ENCODE measurements around the gene BECN2. TPM values are rescaled to one million over a fixed set of nuclear protein-coding genes. Genes with fewer than 3 reads are reported as not detected.

BECN2 gene
- not detected in 2 replicates for total RNA-seq (2021)
- long read RNA-seq: 0 reads

GRCh38 chr1:241957692-241958494 is at the start of gene BECN2:
BECN2 (plus strand) TSS chr1:241957767; CDS start chr1:241957767, 0 bp downstream.
- no peak within 1 kb of the TSS for H2BK12ac ChIP-seq (ENCODE audit: insufficient read length, low read depth, low read length)
- peak; percentile 36 for DNase-seq
- no peak within 1 kb of the TSS for H2BK5ac ChIP-seq (ENCODE audit: insufficient read length, low read length)
- H3K23ac ChIP-seq (ENCODE audit: insufficient read length, low read depth, low read length): no peak within 1 kb of the TSS
- no peak within 1 kb of the TSS for H2BK120ac ChIP-seq (ENCODE audit: low read depth, low read length, poor library complexity, severe bottlenecking)
- H4K5ac ChIP-seq (ENCODE audit: insufficient read length, low read depth, low read length): no peak within 1 kb of the TSS
- no peak within 1 kb of the TSS for H3K4ac ChIP-seq (ENCODE audit: low read depth, low read length)
- H3K4me3 Mint-ChIP-seq: no peak within 1 kb of the TSS
- no peak within 1 kb of the TSS for H3K9ac ChIP-seq (ENCODE audit: extremely low read depth, insufficient read length, low read length)
- no CpG with 5 or more reads among the region's 33 CpGs for WGBS (ENCODE audit: extremely low coverage, insufficient read length, low lambda C conversion rate)
- no peaks in the 10 kb centered on the region for H3K4me1 ChIP-seq (ENCODE audit: insufficient read depth, low read length)
- H3K36me3 Mint-ChIP-seq (ENCODE audit: insufficient read depth in 1 of 3, low read depth in 3 of 3): no peaks in the 10 kb centered on the region
- no peak within 1 kb of the TSS for H2BK20ac ChIP-seq (ENCODE audit: low read depth, low read length, poor library complexity, severe bottlenecking)
- H3K9me3 Mint-ChIP-seq: no peaks in the 10 kb centered on the region
- H3K14ac ChIP-seq (ENCODE audit: insufficient read depth, low read length): no peak within 1 kb of the TSS
- H2AFZ ChIP-seq (ENCODE audit: low read length): no peak within 1 kb of the TSS
- H3K79me1 ChIP-seq (ENCODE audit: insufficient read depth, low read depth, low read length, poor library complexity, severe bottlenecking): no peaks in the 10 kb centered on the region
- no peak within 1 kb of the TSS for H3K56ac ChIP-seq (ENCODE audit: insufficient read length, low read depth, low read length)
- H3K27me3 Mint-ChIP-seq (ENCODE audit: low read depth): no peaks in the 10 kb centered on the region
- no peak within 1 kb of the TSS for H4K91ac ChIP-seq (ENCODE audit: insufficient read length, low read depth, low read length)
- no peak within 1 kb of the TSS for H3T11ph ChIP-seq (ENCODE audit: low read length)
- no peak within 1 kb of the TSS for H3K27ac ChIP-seq (ENCODE audit: insufficient read length, low read depth, low read length)
- H3K27ac Mint-ChIP-seq: no peak within 1 kb of the TSS
- H2AK5ac ChIP-seq (ENCODE audit: insufficient read length, low read length): no peak within 1 kb of the TSS
- H3K27me3 ChIP-seq (ENCODE audit: insufficient read depth, low read length): no peaks in the 10 kb centered on the region
- no peak within 1 kb of the TSS for H2BK15ac ChIP-seq (ENCODE audit: low read depth, low read length)
- H4K8ac ChIP-seq (replicated peaks; ENCODE audit: insufficient read length, low read depth, low read length): no peak within 1 kb of the TSS
- no peaks in the 10 kb centered on the region for H3K9me3 ChIP-seq (ENCODE audit: control insufficient read depth, low read depth, low read length)
- H3K4me2 ChIP-seq (ENCODE audit: insufficient read depth, insufficient read length, low read length): no peak within 1 kb of the TSS
- H3K18ac ChIP-seq (ENCODE audit: insufficient read length, low read depth, low read length): no peak within 1 kb of the TSS
- H3K4me1 Mint-ChIP-seq: no peaks in the 10 kb centered on the region
- H3K79me2 ChIP-seq (ENCODE audit: insufficient read depth, low read length): no peaks in the 10 kb centered on the region
- H3K23me2 ChIP-seq (ENCODE audit: insufficient read length, low read depth, low read length, poor library complexity, severe bottlenecking): no peaks in the 10 kb centered on the region
- no peak for TF ChIP-seq CTCF (conservative IDR thresholded peaks at IDR 0.05)
- no peaks in the 10 kb centered on the region for H4K20me1 ChIP-seq (ENCODE audit: control insufficient read depth, insufficient read depth, insufficient read length)

All from H9 (cell line).